Osteoblast (primary cell): ENCODE data around the gene TRIM3. TPM values are rescaled to one million over a fixed set of nuclear protein-coding genes. Genes with fewer than 3 reads are reported as not detected.

Experiments
- DNase-seq: peaks from one replicate; pipeline ENCODE4 v3.0.0; 2011; ENCODE audit warnings: low spot score, mixed read lengths; ENCODE audit not compliant: insufficient read length; ENCODE audit errors: missing footprints
- H2AFZ ChIP-seq: 2 replicates; pipeline ENCODE4 v1.6.0; 2011; ENCODE audit warnings: mild to moderate bottlenecking, low read length
- H3K27ac ChIP-seq: 2 replicates; pipeline ENCODE4 v1.5.1; 2011; ENCODE audit warnings: mild to moderate bottlenecking, low read depth, low read length, moderate library complexity
- H3K27me3 ChIP-seq: 2 replicates; pipeline ENCODE4 v1.6.0; 2012; ENCODE audit warnings: mild to moderate bottlenecking, control low read depth, inconsistent platforms, low read length, moderate library complexity; ENCODE audit not compliant: insufficient read depth
- H3K36me3 ChIP-seq: 2 replicates; pipeline ENCODE4 v1.5.1; 2011; ENCODE audit warnings: mild to moderate bottlenecking, low read length, control low read depth, moderate library complexity; ENCODE audit not compliant: insufficient read depth
- H3K4me1 ChIP-seq: 2 replicates; pipeline ENCODE4 v1.5.1; 2011; ENCODE audit warnings: mild to moderate bottlenecking, low read length, control low read depth, moderate library complexity; ENCODE audit not compliant: insufficient read depth
- H3K4me2 ChIP-seq: 2 replicates; pipeline ENCODE4 v1.6.0; 2011; ENCODE audit warnings: mild to moderate bottlenecking, low read length; ENCODE audit not compliant: insufficient read depth
- H3K4me3 ChIP-seq: fragments of 200-600 bp; sonication (generic); 3 replicates; pipeline ENCODE4 v1.5.1; 2012; ENCODE audit warnings: mild to moderate bottlenecking, low read length, inconsistent platforms; ENCODE audit not compliant: insufficient read depth
- H3K79me2 ChIP-seq: 2 replicates; pipeline ENCODE4 v1.6.0; 2012; ENCODE audit warnings: mild to moderate bottlenecking, low read length, control low read depth, inconsistent platforms; ENCODE audit not compliant: insufficient read depth
- H3K9me3 ChIP-seq: 2 replicates; pipeline ENCODE4 v1.5.1; 2011; ENCODE audit warnings: low read depth, low read length, control low read depth
- H4K20me1 ChIP-seq: 2 replicates; pipeline ENCODE4 v1.6.0; 2012; ENCODE audit warnings: mild to moderate bottlenecking, low read length, control low read depth; ENCODE audit not compliant: insufficient read depth
- total RNA-seq: library from RNA; depleted of rRNA; stranded (reverse); fragments of >200 nt; gene quantifications from 2 replicates; pipeline ENCODE4 v1.2.3, GENCODE V29; 2012
- TF ChIP-seq, protein P1 (sequence below): IDR thresholded peaks from 2 replicates; pipeline ENCODE4 v1.5.1; 2011; ENCODE audit warnings: mild to moderate bottlenecking, low read depth, low read length, moderate library complexity; ENCODE audit errors: extremely low read depth

TRIM3 gene
- total RNA-seq, 1 donor: 25.3 TPM

DNA sequence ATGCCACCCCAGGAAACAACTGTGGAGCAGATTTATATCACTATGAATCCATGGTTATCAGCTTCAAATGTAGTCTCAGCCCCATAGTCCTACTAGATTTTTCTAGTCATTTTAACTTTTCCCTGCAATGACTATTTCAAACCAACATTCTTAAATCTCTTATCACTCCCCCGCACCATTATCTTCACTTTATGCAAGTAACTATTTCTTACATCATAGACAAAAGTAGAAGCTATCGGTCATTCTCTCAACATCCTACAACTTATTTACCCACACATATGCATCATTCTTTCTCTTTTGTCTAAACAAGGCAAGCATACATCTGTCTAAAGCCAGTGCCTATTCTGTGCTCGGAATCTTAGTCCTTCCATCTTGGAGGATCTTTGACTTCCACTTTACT, 11.9 kb upstream of the TRIM3 start:
- H3K9me3 ChIP-seq: no peaks in the 10 kb centered on the region
- peaks cover 52% of the 10 kb centered on the region for H3K36me3 ChIP-seq
- peaks cover 14% of the 10 kb centered on the region for H3K4me1 ChIP-seq
- peaks cover 50% of the 10 kb centered on the region for H3K79me2 ChIP-seq
- no peak overlapping the region for H3K4me3 ChIP-seq
- no peak overlapping the region for H3K27ac ChIP-seq
- no peak for DNase-seq
- H2AFZ ChIP-seq: no peak overlapping the region
- H3K4me2 ChIP-seq: no peak overlapping the region
- TF ChIP-seq, protein P1, sequence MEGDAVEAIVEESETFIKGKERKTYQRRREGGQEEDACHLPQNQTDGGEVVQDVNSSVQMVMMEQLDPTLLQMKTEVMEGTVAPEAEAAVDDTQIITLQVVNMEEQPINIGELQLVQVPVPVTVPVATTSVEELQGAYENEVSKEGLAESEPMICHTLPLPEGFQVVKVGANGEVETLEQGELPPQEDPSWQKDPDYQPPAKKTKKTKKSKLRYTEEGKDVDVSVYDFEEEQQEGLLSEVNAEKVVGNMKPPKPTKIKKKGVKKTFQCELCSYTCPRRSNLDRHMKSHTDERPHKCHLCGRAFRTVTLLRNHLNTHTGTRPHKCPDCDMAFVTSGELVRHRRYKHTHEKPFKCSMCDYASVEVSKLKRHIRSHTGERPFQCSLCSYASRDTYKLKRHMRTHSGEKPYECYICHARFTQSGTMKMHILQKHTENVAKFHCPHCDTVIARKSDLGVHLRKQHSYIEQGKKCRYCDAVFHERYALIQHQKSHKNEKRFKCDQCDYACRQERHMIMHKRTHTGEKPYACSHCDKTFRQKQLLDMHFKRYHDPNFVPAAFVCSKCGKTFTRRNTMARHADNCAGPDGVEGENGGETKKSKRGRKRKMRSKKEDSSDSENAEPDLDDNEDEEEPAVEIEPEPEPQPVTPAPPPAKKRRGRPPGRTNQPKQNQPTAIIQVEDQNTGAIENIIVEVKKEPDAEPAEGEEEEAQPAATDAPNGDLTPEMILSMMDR: no peak
- peaks cover 16% of the 10 kb centered on the region for H4K20me1 ChIP-seq
- no peaks in the 10 kb centered on the region for H3K27me3 ChIP-seq

DNA sequence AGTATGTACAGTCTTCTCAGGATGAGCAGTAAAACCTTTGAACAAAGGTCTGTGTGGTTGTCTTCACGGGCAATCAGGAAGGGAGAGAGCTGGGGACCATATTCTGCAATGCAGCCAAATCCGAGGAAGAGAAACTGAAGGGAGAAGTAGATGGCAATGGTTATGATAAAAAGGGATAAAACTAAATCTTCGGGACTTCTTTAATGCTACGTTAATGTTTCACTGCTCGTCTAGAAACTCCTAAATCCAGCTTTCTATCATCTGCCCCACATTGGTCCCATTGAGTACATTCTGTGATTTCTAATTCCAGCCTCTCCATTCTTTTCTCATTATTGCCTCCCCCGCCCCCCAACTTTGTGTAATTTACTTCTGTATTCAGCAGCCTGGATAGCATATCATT, 9.3 kb upstream of the TRIM3 start:
- Histone ChIP-seq H3K4me1 (peaks cover 25% of the 10 kb centered on the region), H3K4me3 (no peak overlapping the region), H3K27ac (peak overlapping the region; percentile 97), H2AFZ (no peak overlapping the region), H3K79me2 (peaks cover 75% of the 10 kb centered on the region), H3K36me3 (peaks cover 67% of the 10 kb centered on the region), H3K4me2 (peak overlapping the region; percentile 94), H3K27me3 (no peaks in the 10 kb centered on the region), H4K20me1 (peaks cover 31% of the 10 kb centered on the region), H3K9me3 (no peaks in the 10 kb centered on the region)
- TF ChIP-seq, protein P1: no peak
- no peak for DNase-seq

- H4K20me1 ChIP-seq: peaks cover 34% of the 10 kb centered on the region
- H3K79me2 ChIP-seq: peaks cover 75% of the 10 kb centered on the region
- H3K4me2 ChIP-seq: peak overlapping the region; percentile 94
- DNase-seq: no peak
- H3K36me3 ChIP-seq: peaks cover 69% of the 10 kb centered on the region
- H3K9me3 ChIP-seq: no peaks in the 10 kb centered on the region
- peak overlapping the region; percentile 99 for H3K4me3 ChIP-seq
- peak overlapping the region; percentile 97 for H3K27ac ChIP-seq
- no peak overlapping the region for H2AFZ ChIP-seq
- H3K4me1 ChIP-seq: peaks cover 25% of the 10 kb centered on the region
- TF ChIP-seq, protein P1: no peak
- H3K27me3 ChIP-seq: no peaks in the 10 kb centered on the region
Measured at GRCh38 chr11:6482441-6482840, 8.7 kb upstream of the TRIM3 start.

DNA sequence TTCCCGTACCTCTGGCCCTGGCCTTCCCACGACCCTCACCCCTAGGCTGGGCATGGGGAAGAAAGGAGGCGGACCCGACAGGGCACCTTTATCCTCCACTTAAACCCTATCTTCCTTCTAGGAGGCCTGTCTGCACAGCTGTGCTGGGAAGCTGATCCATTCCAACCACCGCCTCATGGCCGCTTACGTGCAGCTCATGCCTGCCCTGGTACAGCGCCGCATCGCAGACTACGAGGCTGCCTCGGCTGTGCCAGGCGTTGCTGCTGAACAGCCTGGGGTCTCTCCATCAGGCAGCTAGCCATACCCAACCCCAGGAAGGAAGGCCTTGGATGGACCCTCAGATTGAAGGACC, 8.2 kb upstream of the TRIM3 start:
- DNase-seq: no peak
- Histone ChIP-seq H3K4me2 (peak overlapping the region; percentile 94), H3K27ac (peak overlapping the region; percentile 97), H2AFZ (peak overlapping the region; percentile 83), H3K4me1 (peaks cover 25% of the 10 kb centered on the region), H3K4me3 (peak overlapping the region; percentile 99), H3K9me3 (no peaks in the 10 kb centered on the region), H3K79me2 (peaks cover 75% of the 10 kb centered on the region), H3K27me3 (no peaks in the 10 kb centered on the region), H3K36me3 (peaks cover 73% of the 10 kb centered on the region), H4K20me1 (peaks cover 34% of the 10 kb centered on the region)
- TF ChIP-seq, protein P1: no peak
